CD8-positive, alpha-beta memory T cell (primary cell): ENCODE results near the gene TEX53. TPM values are rescaled to one million over a fixed set of nuclear protein-coding genes. Genes with fewer than 3 reads are reported as not detected.

Experiments used
- CTCF ChIA-PET: fragments of 350-600 bp; sonication (Branson Sonifier 250); formaldehyde crosslinking; loops from one replicate; lab custom pipeline; 2021; ENCODE audit warnings: antibody characterized with exemption; lab: Charles Lee
- POLR2A ChIA-PET: fragments of 350-600 bp; sonication (Branson Sonifier 250); formaldehyde crosslinking; loops from one replicate; lab custom pipeline; 2021; ENCODE audit warnings: antibody characterized with exemption; lab: Charles Lee
- DNase-seq, 5 donors: peaks; one replicate each; pipeline versions ENCODE4 v3.0.0 to v3.0.0-alpha.2; 2020 to 2022; ENCODE audit warnings: mixed read lengths in 1 of 5
- H3K27ac ChIP-seq: one replicate; pipeline ENCODE4 v1.7.0; 2013; ENCODE audit warnings: low read depth, mild to moderate bottlenecking, low read length, moderate library complexity
- H3K27me3 ChIP-seq: 2 replicates; pipeline ENCODE4 v1.7.0; 2013; ENCODE audit warnings: low read length, mild to moderate bottlenecking; ENCODE audit not compliant: insufficient read depth, poor library complexity, severe bottlenecking
- H3K36me3 ChIP-seq: 2 replicates; pipeline ENCODE4 v1.7.0; 2013; ENCODE audit warnings: mild to moderate bottlenecking, low read length, moderate library complexity; ENCODE audit not compliant: insufficient read depth
- H3K4me1 ChIP-seq: 2 replicates; pipeline ENCODE4 v1.7.0; 2013; ENCODE audit warnings: mild to moderate bottlenecking, low read length, moderate library complexity; ENCODE audit not compliant: insufficient read depth
- H3K4me3 ChIP-seq: 2 replicates; pipeline ENCODE4 v1.7.0; 2013; ENCODE audit warnings: mild to moderate bottlenecking, low read length
- H3K9me3 ChIP-seq: 2 replicates; pipeline ENCODE4 v1.7.0; 2013; ENCODE audit warnings: mild to moderate bottlenecking, low read length
- H3K27ac Mint-ChIP-seq, 8 donors: one replicate each; pipeline ENCODE4 v1.8.0; 2020 to 2021; ENCODE audit warnings: mixed read lengths in 8 of 8, mild to moderate bottlenecking in 6 of 8, inconsistent platforms in 3 of 8, moderate library complexity in 3 of 8
- H3K27me3 Mint-ChIP-seq, 2 donors: one replicate each; pipeline ENCODE4 v1.8.0; 2020 to 2021; ENCODE audit warnings: mixed read lengths in 2 of 2, mild to moderate bottlenecking in 1 of 2, moderate library complexity in 1 of 2
- H3K36me3 Mint-ChIP-seq, 3 donors: one replicate each; pipeline ENCODE4 v1.8.0; 2020 to 2021; ENCODE audit warnings: mixed read lengths in 3 of 3, inconsistent platforms in 1 of 3, mild to moderate bottlenecking in 1 of 3
- H3K4me1 Mint-ChIP-seq, 3 donors: one replicate each; pipeline ENCODE4 v1.8.0; 2020 to 2021; ENCODE audit warnings: mixed read lengths in 3 of 3, inconsistent platforms in 1 of 3, mild to moderate bottlenecking in 1 of 3
- H3K4me3 Mint-ChIP-seq, 7 donors: one replicate each; pipeline ENCODE4 v1.8.0; 2020 to 2021; ENCODE audit warnings: mixed read lengths in 7 of 7, mild to moderate bottlenecking in 6 of 7, moderate library complexity in 4 of 7, inconsistent platforms in 2 of 7
- H3K9me3 Mint-ChIP-seq, 5 donors: one replicate each; pipeline ENCODE4 v1.8.0; 2020 to 2022; ENCODE audit warnings: mixed read lengths in 5 of 5, mild to moderate bottlenecking in 3 of 5, moderate library complexity in 2 of 5, inconsistent platforms in 1 of 5
- polyA plus RNA-seq: library from polyadenylated mRNA; unstranded; fragments of 300-500 nt; fragmentation: Illumina TruSeq; gene quantifications from one replicate; pipeline ENCODE4 v1.2.3, GENCODE V29; 2021
- total RNA-seq, 2 experiments: library from RNA; stranded (reverse); gene quantifications; one replicate each; pipeline ENCODE4 v1.2.3, GENCODE V29; 2021

TEX53 gene
- total and polyA plus RNA-seq, 3 experiments from 2014 or later: not detected

DNA sequence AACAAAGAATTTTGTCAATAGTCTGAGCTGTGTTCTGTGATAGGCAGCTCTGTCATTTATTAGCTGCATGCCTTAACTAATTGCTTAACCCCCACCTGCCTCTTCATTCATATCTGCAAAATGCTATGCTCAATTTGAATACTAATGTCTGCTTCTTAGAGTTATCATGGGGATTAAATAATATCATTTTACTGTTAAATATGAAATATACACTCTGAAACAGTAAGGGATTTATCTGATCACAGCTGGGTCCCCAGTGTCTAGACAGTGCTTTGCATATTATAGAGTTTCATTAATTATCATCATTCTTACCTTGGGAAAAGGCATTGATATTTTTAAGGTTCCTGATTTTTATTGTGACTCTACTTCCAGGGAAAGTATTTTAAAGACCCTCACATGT lies 12.4 kb upstream of the TEX53 start:
- H3K4me3 Mint-ChIP-seq: no peak overlapping the region
- Histone ChIP-seq H3K36me3 (no peaks in the 10 kb centered on the region), H3K27me3 (no peaks in the 10 kb centered on the region), H3K27ac (no peak overlapping the region), H3K4me3 (no peak overlapping the region), H3K9me3 (no peaks in the 10 kb centered on the region), H3K4me1 (no peaks in the 10 kb centered on the region)
- DNase-seq: no peak
- ChIA-PET POLR2A (interaction anchor here (1.1 kb wide), 1 partner anchor 208 kb away, joined by 6 read pairs; no protein-coding TSS in a partner anchor), CTCF (interaction anchor here (1.4 to 1.5 kb wide), 2 partner anchors 11 to 237 kb away, joined by 3 to 5 read pairs; no protein-coding TSS in a partner anchor)
- H3K27me3 Mint-ChIP-seq: peaks cover 10 to 20% of the 10 kb centered on the region in 2 donors
- no peak overlapping the region for H3K27ac Mint-ChIP-seq
- H3K9me3 Mint-ChIP-seq: peaks cover 0 to 3% (median 0%) of the 10 kb centered on the region in 5 donors
- peaks cover 0 to 3% (median 2%) of the 10 kb centered on the region in 3 donors for H3K4me1 Mint-ChIP-seq
- H3K36me3 Mint-ChIP-seq: peaks cover 0 to 7% (median 2%) of the 10 kb centered on the region in 3 donors

DNA sequence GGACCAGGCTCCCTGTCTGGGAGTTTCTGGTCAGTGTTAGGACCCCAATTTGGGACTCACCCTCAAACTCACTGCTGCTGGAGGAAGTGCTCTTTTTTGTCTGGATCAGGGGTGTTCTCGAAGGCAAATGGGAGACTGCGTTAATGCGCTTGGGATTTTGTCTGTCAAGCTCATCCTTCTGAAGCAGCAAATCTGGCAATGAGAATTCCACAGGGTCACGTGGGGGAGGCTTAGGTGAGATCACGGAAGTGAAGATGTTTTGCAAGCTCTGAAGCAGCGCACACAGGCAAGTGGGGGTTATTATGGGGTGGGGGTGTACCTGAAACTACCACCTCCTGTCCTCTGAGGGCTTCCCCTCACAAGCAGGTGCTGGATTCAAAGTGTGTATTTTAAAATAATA lies 10.5 kb upstream of the TEX53 start:
- DNase-seq: no peak
- POLR2A ChIA-PET: no interaction called here

DNA sequence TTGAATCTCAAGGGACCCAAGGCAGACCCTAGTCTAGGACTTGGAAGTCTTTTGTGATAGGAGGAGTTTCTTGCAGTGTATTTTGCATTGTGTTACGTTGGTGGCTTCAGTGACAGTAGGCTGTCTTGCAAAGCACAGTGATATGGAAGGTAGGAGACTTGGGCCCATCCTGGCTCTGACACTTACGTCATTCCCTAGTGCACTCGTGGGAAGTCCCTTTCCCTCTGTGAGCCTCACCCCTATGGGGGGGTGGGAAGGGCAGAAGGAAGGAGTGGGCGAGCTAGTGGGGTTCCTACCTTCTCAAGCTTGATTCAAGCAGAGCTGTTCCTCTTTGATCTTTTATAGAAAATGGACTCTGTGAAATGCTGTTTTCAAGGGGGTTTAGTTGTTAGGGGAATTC lies 9.2 kb upstream of the TEX53 start:
- Histone ChIP-seq H3K36me3 (no peaks in the 10 kb centered on the region), H3K27ac (no peak overlapping the region), H3K9me3 (no peaks in the 10 kb centered on the region), H3K4me3 (no peak overlapping the region), H3K27me3 (no peaks in the 10 kb centered on the region), H3K4me1 (no peaks in the 10 kb centered on the region)
- Mint-ChIP-seq H3K4me1 (peaks cover 0 to 3% (median 2%) of the 10 kb centered on the region in 3 donors), H3K9me3 (peaks cover 0 to 3% (median 0%) of the 10 kb centered on the region in 5 donors), H3K27ac (peak overlapping the region in 1 of 8 donors; percentile 45), H3K36me3 (peaks cover 0 to 7% (median 0%) of the 10 kb centered on the region in 3 donors), H3K27me3 (peaks cover 10 to 18% of the 10 kb centered on the region in 2 donors), H3K4me3 (no peak overlapping the region)
- CTCF ChIA-PET: interaction anchor here (1.1 to 3.6 kb wide), 3 partner anchors 9 to 262 kb away, joined by 3 to 10 read pairs (median 5); partner anchors contain the start of gene TEX48
- POLR2A ChIA-PET: no interaction called here
- DNase-seq: no peak

More for the DNA sequence above, 10.5 kb upstream of the TEX53 start:
- no peaks in the 10 kb centered on the region for H3K27me3 ChIP-seq
- CTCF ChIA-PET: interaction anchor here (0.7 to 1.7 kb wide), 4 partner anchors 8 to 263 kb away, joined by 3 to 5 read pairs (median 3); no protein-coding TSS in a partner anchor
- H3K27ac ChIP-seq: no peak overlapping the region
- Mint-ChIP-seq H3K36me3 (peaks cover 0 to 7% (median 0%) of the 10 kb centered on the region in 3 donors), H3K27me3 (peaks cover 7 to 16% of the 10 kb centered on the region in 2 donors), H3K4me3 (peak overlapping the region in 1 of 7 donors; percentile 18), H3K4me1 (peaks cover 0 to 3% (median 2%) of the 10 kb centered on the region in 3 donors), H3K9me3 (peaks cover 0 to 3% (median 0%) of the 10 kb centered on the region in 5 donors), H3K27ac (no peak overlapping the region)
- H3K36me3 ChIP-seq: no peaks in the 10 kb centered on the region
- H3K4me1 ChIP-seq: no peaks in the 10 kb centered on the region
- no peak overlapping the region for H3K4me3 ChIP-seq
- H3K9me3 ChIP-seq: no peaks in the 10 kb centered on the region

DNA sequence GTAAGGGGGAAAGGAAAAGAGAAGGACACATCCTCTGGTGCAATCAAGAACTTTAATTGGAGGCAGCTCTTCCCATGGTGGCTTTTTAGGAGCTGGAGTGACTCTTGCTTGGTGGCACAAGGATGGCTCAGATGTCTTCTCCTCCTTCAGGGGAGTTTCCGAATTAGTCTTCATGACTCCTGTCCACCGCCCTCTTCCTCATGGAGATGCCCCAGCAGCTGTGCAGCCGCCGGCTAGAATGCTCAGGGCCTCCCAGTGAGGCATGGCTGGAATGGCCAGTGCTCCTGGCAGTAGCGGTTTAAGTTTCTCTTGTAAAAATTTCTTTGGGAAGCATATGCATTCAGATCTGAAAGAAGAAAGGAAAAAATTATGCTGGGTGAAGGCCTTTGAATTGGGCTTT lies 8.8 kb upstream of the TEX53 start:
- no peaks in the 10 kb centered on the region for H3K27me3 ChIP-seq
- no peaks in the 10 kb centered on the region for H3K9me3 ChIP-seq
- no peak overlapping the region for H3K4me3 ChIP-seq
- POLR2A ChIA-PET: no interaction called here
- H3K4me1 ChIP-seq: no peaks in the 10 kb centered on the region
- DNase-seq: no peak
- H3K36me3 ChIP-seq: no peaks in the 10 kb centered on the region
- Mint-ChIP-seq H3K9me3 (peaks cover 0 to 3% (median 0%) of the 10 kb centered on the region in 5 donors), H3K27me3 (peaks cover 10 to 17% of the 10 kb centered on the region in 2 donors), H3K27ac (peak overlapping the region in 1 of 8 donors; percentile 45), H3K36me3 (peaks cover 0 to 7% (median 0%) of the 10 kb centered on the region in 3 donors), H3K4me1 (peaks cover 0 to 3% (median 2%) of the 10 kb centered on the region in 3 donors), H3K4me3 (no peak overlapping the region)
- H3K27ac ChIP-seq: no peak overlapping the region
- CTCF ChIA-PET: interaction anchor here (1.0 to 3.6 kb wide), 3 partner anchors 12 to 261 kb away, joined by 3 to 10 read pairs (median 5); partner anchors contain the start of gene TEX48

DNA sequence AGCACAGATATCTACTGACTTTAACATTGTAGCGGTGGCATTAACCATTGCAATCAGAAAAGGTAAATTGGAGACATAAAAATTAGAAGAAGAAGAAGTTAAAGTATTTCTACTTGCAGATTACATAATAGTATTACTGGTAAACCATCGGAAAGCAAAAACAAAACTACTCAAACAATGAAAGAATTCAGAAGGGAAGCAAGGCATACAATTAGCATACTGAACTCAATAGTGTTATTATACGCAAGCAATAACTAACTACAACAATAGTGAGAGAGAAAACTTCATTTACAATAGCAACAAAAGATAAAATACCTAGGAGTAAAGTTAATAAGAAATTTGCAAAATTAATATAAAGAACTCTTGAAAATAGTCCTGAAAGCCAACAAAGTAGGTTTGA lies 6.6 kb upstream of the TEX53 start:
- Mint-ChIP-seq H3K27ac (no peak overlapping the region), H3K4me3 (no peak overlapping the region), H3K27me3 (peaks cover 10 to 14% of the 10 kb centered on the region in 2 donors), H3K36me3 (no peaks in the 10 kb centered on the region), H3K9me3 (no peaks in the 10 kb centered on the region), H3K4me1 (peaks cover 0 to 3% (median 2%) of the 10 kb centered on the region in 3 donors)
- Histone ChIP-seq H3K4me1 (no peaks in the 10 kb centered on the region), H3K27me3 (no peaks in the 10 kb centered on the region), H3K36me3 (no peaks in the 10 kb centered on the region), H3K4me3 (no peak overlapping the region), H3K27ac (no peak overlapping the region), H3K9me3 (no peaks in the 10 kb centered on the region)
- DNase-seq: no peak
- POLR2A ChIA-PET: no interaction called here
- CTCF ChIA-PET: interaction anchor here (1.4 to 3.6 kb wide), 2 partner anchors 17 to 265 kb away, joined by 3 to 10 read pairs; partner anchors contain the start of gene TEX48

DNA sequence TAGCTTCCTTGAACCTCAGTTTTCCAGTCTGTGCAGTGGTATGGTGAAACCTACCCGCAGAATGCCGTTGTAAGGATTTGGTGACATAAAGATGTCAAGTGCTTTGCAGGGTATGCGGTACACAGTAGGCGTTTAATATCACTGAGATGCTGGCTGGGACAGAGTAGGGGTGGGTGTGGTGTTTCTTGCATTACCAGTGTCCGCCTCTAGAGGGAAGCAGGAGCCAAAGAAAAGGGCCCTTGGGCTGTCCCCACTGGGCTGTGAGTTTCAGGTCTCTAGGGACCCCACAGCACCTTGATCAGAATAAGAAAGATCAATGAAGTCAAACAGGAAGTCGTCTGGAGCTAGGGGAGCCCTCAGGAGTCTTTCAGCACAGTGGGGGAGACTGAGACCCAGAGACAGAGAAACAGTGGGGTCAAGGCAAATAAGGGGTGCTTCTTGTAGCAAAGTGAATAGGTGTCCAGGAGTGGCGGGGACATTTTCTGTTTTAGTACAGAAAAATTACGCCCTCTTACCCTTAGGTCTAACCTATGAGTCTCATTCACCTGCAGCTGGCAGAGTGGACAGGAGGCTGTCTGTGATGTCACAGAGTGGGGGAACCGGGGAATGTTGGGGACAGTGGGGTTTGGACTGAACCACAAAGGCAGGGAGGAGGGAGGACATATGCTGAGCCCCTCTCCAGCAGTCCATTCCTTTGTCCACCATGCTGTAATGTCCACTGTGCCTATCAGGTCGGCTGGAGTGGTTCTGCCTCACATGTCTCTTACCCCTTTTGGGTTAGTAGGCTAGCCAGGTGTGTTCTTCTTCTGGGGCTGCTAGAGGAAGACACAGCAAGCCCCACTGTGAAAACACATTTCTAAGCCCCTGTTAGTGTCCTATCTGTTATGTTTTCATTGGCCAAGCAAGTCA lies 4.7 kb upstream of the TEX53 start:
- no peaks in the 10 kb centered on the region for H3K36me3 Mint-ChIP-seq
- Histone ChIP-seq H3K4me3 (no peak overlapping the region), H3K4me1 (no peaks in the 10 kb centered on the region), H3K27ac (no peak overlapping the region), H3K36me3 (no peaks in the 10 kb centered on the region), H3K9me3 (no peaks in the 10 kb centered on the region), H3K27me3 (no peaks in the 10 kb centered on the region)
- no peak overlapping the region for H3K4me3 Mint-ChIP-seq
- no peaks in the 10 kb centered on the region for H3K9me3 Mint-ChIP-seq
- peaks cover 0 to 3% (median 2%) of the 10 kb centered on the region in 3 donors for H3K4me1 Mint-ChIP-seq
- DNase-seq: peak; percentile 29 to 73 (median 44)
- POLR2A ChIA-PET: no interaction called here
- peaks cover 9 to 10% of the 10 kb centered on the region in 2 donors for H3K27me3 Mint-ChIP-seq
- peak overlapping the region in 1 of 8 donors; percentile 18 for H3K27ac Mint-ChIP-seq
- CTCF ChIA-PET: interaction anchor here (1.0 to 1.9 kb wide), 7 partner anchors 9 to 863 kb away, joined by 3 to 9 read pairs (median 4); no protein-coding TSS in a partner anchor

DNA sequence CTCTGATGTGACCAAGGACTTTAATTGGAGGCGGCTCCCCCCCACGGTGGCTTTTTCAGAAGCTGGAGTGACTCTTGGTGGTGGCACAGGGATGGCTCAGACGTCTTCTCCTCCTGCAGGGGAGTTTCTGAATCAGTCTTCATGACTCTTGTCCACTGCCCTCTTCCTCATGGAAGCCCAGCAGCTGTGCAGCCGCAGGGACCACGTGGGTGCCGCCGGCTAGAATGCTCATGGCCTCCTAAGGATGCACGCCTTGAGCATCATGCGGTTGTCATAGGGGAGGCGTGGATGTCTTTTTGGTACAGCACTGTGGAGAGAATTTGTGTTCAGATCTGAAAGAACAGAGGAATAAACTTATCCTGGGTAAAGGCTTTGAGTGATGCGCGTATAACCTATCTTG lies 1.3 kb downstream of the TEX53 start:
- no peak overlapping the region for H3K27ac Mint-ChIP-seq
- Histone ChIP-seq H3K4me1 (peaks cover 10% of the 10 kb centered on the region), H3K27me3 (no peaks in the 10 kb centered on the region), H3K4me3 (no peak overlapping the region), H3K27ac (no peak overlapping the region), H3K36me3 (no peaks in the 10 kb centered on the region), H3K9me3 (no peaks in the 10 kb centered on the region)
- no peaks in the 10 kb centered on the region for H3K9me3 Mint-ChIP-seq
- CTCF ChIA-PET: interaction anchor here (0.9 kb wide), 1 partner anchor 251 kb away, joined by 3 read pairs; no protein-coding TSS in a partner anchor
- H3K27me3 Mint-ChIP-seq: peaks cover 0 to 1% of the 10 kb centered on the region in 2 donors
- H3K36me3 Mint-ChIP-seq: no peaks in the 10 kb centered on the region
- no peak for DNase-seq
- POLR2A ChIA-PET: no interaction called here
- no peak overlapping the region for H3K4me3 Mint-ChIP-seq
- H3K4me1 Mint-ChIP-seq: peaks cover 6 to 14% (median 9%) of the 10 kb centered on the region in 3 donors
